Measurements from ENCODE around the gene URB1. TPM values are rescaled to one million over a fixed set of nuclear protein-coding genes. Genes with fewer than 3 reads are reported as not detected.
A peak's percentile ranks its signal among the peaks of the same experiment; 100 is the strongest.

Gene URB1
- total and polyA plus RNA-seq, 4 experiments from 2014 or later = 0.55 to 15.2 (median 8.6) TPM

- Mint-ChIP-seq H3K4me1 (no peaks in the 10 kb centered on the region), H3K4me3 (no peak overlapping the region), H3K36me3 (peaks cover 79 to 94% of the 10 kb centered on the region in 2 donors), H3K27ac (no peak overlapping the region), H3K9me3 (no peaks in the 10 kb centered on the region), H3K27me3 (no peaks in the 10 kb centered on the region)
- H3K27ac ChIP-seq (ENCODE audit: low read depth, low read length) = no peak overlapping the region
- no peak for DNase-seq
- H3K27me3 ChIP-seq (ENCODE audit: insufficient read depth, low read length) = no peaks in the 10 kb centered on the region
- ChIA-PET POLR2A (ENCODE audit: partially characterized antibody) (no interaction called here), CTCF (ENCODE audit: partially characterized antibody) (no interaction called here)
- H3K36me3 ChIP-seq (ENCODE audit: insufficient read depth, low read length) = peaks cover 78% of the 10 kb centered on the region
- H3K4me1 ChIP-seq (ENCODE audit: insufficient read depth, low read length) = no peaks in the 10 kb centered on the region
- intact Hi-C loops (cut with micrococcal nuclease) = no loop called here
- no peak overlapping the region for H3K4me3 ChIP-seq (ENCODE audit: low read length in 2 of 2)
- H3K9me3 ChIP-seq (ENCODE audit: control insufficient read depth in 1 of 2, low read length in 2 of 2) = no peaks in the 10 kb centered on the region
Observed at GRCh38 chr21:32352526-32352925, 40.3 kb downstream of the URB1 start.

- Mint-ChIP-seq H3K27ac (no peak overlapping the region), H3K27me3 (no peaks in the 10 kb centered on the region), H3K36me3 (peaks cover 84 to 94% of the 10 kb centered on the region in 2 donors), H3K4me1 (no peaks in the 10 kb centered on the region), H3K4me3 (no peak overlapping the region), H3K9me3 (no peaks in the 10 kb centered on the region)
- no peaks in the 10 kb centered on the region for H3K9me3 ChIP-seq (ENCODE audit: control insufficient read depth in 1 of 2, low read length in 2 of 2)
- ChIA-PET POLR2A (ENCODE audit: partially characterized antibody) (no interaction called here), CTCF (ENCODE audit: partially characterized antibody) (no interaction called here)
- intact Hi-C loops (cut with micrococcal nuclease) = no loop called here
- H3K27me3 ChIP-seq (ENCODE audit: insufficient read depth, low read length) = no peaks in the 10 kb centered on the region
- H3K4me3 ChIP-seq (ENCODE audit: low read length in 2 of 2) = no peak overlapping the region
- peaks cover 81% of the 10 kb centered on the region for H3K36me3 ChIP-seq (ENCODE audit: insufficient read depth, low read length)
- no peak for DNase-seq
- no peak overlapping the region for H3K27ac ChIP-seq (ENCODE audit: low read depth, low read length)
- H3K4me1 ChIP-seq (ENCODE audit: insufficient read depth, low read length) = no peaks in the 10 kb centered on the region
Observed at GRCh38 chr21:32351428-32351827, 41.4 kb downstream of the URB1 start.

DNA sequence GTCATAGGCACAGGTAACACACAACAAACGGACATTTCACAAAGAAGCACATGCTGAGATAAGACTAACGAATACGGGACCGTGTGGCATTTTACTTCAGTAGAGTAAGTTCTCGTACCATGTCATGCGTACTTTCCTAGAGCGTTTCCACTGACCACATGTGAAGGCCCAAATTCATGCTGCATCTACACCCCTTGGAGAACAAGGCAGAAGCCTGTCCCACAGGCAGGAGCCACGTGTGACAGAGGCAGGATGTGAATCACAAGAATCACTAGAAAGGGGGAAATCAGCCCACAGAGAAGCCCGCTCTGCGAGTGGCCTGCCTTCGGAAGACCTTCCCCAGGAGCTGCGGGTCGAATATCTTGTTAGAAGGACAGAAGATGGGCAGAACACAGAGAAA is 41.8 kb downstream of the URB1 start:
- H3K36me3 Mint-ChIP-seq = peaks cover 86 to 94% of the 10 kb centered on the region in 2 donors
- intact Hi-C loops (cut with micrococcal nuclease) = no loop called here
- no peaks in the 10 kb centered on the region for H3K9me3 Mint-ChIP-seq
- no peaks in the 10 kb centered on the region for H3K4me1 Mint-ChIP-seq
- Histone ChIP-seq H3K27ac (ENCODE audit: low read depth, low read length) (no peak overlapping the region), H3K4me1 (ENCODE audit: insufficient read depth, low read length) (no peaks in the 10 kb centered on the region), H3K27me3 (ENCODE audit: insufficient read depth, low read length) (no peaks in the 10 kb centered on the region), H3K9me3 (ENCODE audit: control insufficient read depth in 1 of 2, low read length in 2 of 2) (no peaks in the 10 kb centered on the region), H3K4me3 (ENCODE audit: low read length in 2 of 2) (no peak overlapping the region), H3K36me3 (ENCODE audit: insufficient read depth, low read length) (peaks cover 80% of the 10 kb centered on the region)
- H3K4me3 Mint-ChIP-seq = no peak overlapping the region
- CTCF ChIA-PET (ENCODE audit: partially characterized antibody) = no interaction called here
- POLR2A ChIA-PET (ENCODE audit: partially characterized antibody) = no interaction called here
- peak overlapping the region in 1 of 7 donors; percentile 23 for H3K27ac Mint-ChIP-seq
- no peak for DNase-seq
- no peaks in the 10 kb centered on the region for H3K27me3 Mint-ChIP-seq

GRCh38 chr21:32350211-32350980 is 42.4 kb downstream of the URB1 start:
- Histone ChIP-seq H3K4me1 (ENCODE audit: insufficient read depth, low read length) (no peaks in the 10 kb centered on the region), H3K27ac (ENCODE audit: low read depth, low read length) (no peak overlapping the region), H3K4me3 (ENCODE audit: low read length in 2 of 2) (no peak overlapping the region), H3K36me3 (ENCODE audit: insufficient read depth, low read length) (peaks cover 82% of the 10 kb centered on the region), H3K9me3 (ENCODE audit: control insufficient read depth in 1 of 2, low read length in 2 of 2) (no peaks in the 10 kb centered on the region), H3K27me3 (ENCODE audit: insufficient read depth, low read length) (no peaks in the 10 kb centered on the region)
- Mint-ChIP-seq H3K36me3 (peaks cover 87 to 92% of the 10 kb centered on the region in 2 donors), H3K9me3 (no peaks in the 10 kb centered on the region), H3K27ac (no peak overlapping the region), H3K4me1 (no peaks in the 10 kb centered on the region), H3K4me3 (no peak overlapping the region), H3K27me3 (no peaks in the 10 kb centered on the region)
- no peak for DNase-seq
- intact Hi-C loops (cut with micrococcal nuclease) = no loop called here
- POLR2A ChIA-PET (ENCODE audit: partially characterized antibody) = no interaction called here
- CTCF ChIA-PET (ENCODE audit: partially characterized antibody) = no interaction called here

- no peaks in the 10 kb centered on the region for H3K4me1 ChIP-seq (ENCODE audit: insufficient read depth, low read length)
- H3K27me3 ChIP-seq (ENCODE audit: insufficient read depth, low read length) = no peaks in the 10 kb centered on the region
- H3K27me3 Mint-ChIP-seq = no peaks in the 10 kb centered on the region
- no peak overlapping the region for H3K27ac Mint-ChIP-seq
- no peak overlapping the region for H3K27ac ChIP-seq (ENCODE audit: low read depth, low read length)
- intact Hi-C loops (cut with micrococcal nuclease) = no loop called here
- DNase-seq = no peak
- no peaks in the 10 kb centered on the region for H3K4me1 Mint-ChIP-seq
- POLR2A ChIA-PET (ENCODE audit: partially characterized antibody) = no interaction called here
- peaks cover 87 to 91% of the 10 kb centered on the region in 2 donors for H3K36me3 Mint-ChIP-seq
- H3K36me3 ChIP-seq (ENCODE audit: insufficient read depth, low read length) = peaks cover 86% of the 10 kb centered on the region
- H3K9me3 ChIP-seq (ENCODE audit: control insufficient read depth in 1 of 2, low read length in 2 of 2) = peaks cover 0 to 8% of the 10 kb centered on the region in 2 donors
- no peak overlapping the region for H3K4me3 ChIP-seq (ENCODE audit: low read length in 2 of 2)
- no peak overlapping the region for H3K4me3 Mint-ChIP-seq
- peaks cover 2 to 8% (median 7%) of the 10 kb centered on the region in 8 donors for H3K9me3 Mint-ChIP-seq
- CTCF ChIA-PET (ENCODE audit: partially characterized antibody) = no interaction called here
Observed at GRCh38 chr21:32349333-32349944, 43.4 kb downstream of the URB1 start.

GRCh38 chr21:32348604-32349332 is 44.0 kb downstream of the URB1 start:
- no peak for DNase-seq
- H3K36me3 Mint-ChIP-seq = peaks cover 87 to 91% of the 10 kb centered on the region in 2 donors
- no peaks in the 10 kb centered on the region for H3K27me3 Mint-ChIP-seq
- ChIA-PET POLR2A (ENCODE audit: partially characterized antibody) (no interaction called here), CTCF (ENCODE audit: partially characterized antibody) (no interaction called here)
- peak overlapping the region in 1 of 7 donors; percentile 10 for H3K27ac Mint-ChIP-seq
- intact Hi-C loops (cut with micrococcal nuclease) = no loop called here
- no peaks in the 10 kb centered on the region for H3K4me1 Mint-ChIP-seq
- no peak overlapping the region for H3K27ac ChIP-seq (ENCODE audit: low read depth, low read length)
- no peaks in the 10 kb centered on the region for H3K4me1 ChIP-seq (ENCODE audit: insufficient read depth, low read length)
- H3K4me3 ChIP-seq (ENCODE audit: low read length in 2 of 2) = no peak overlapping the region
- H3K4me3 Mint-ChIP-seq = no peak overlapping the region
- peaks cover 4 to 13% (median 11%) of the 10 kb centered on the region in 8 donors for H3K9me3 Mint-ChIP-seq
- no peaks in the 10 kb centered on the region for H3K27me3 ChIP-seq (ENCODE audit: insufficient read depth, low read length)
- peaks cover 86% of the 10 kb centered on the region for H3K36me3 ChIP-seq (ENCODE audit: insufficient read depth, low read length)
- peaks cover 0 to 10% of the 10 kb centered on the region in 2 donors for H3K9me3 ChIP-seq (ENCODE audit: control insufficient read depth in 1 of 2, low read length in 2 of 2)

DNA sequence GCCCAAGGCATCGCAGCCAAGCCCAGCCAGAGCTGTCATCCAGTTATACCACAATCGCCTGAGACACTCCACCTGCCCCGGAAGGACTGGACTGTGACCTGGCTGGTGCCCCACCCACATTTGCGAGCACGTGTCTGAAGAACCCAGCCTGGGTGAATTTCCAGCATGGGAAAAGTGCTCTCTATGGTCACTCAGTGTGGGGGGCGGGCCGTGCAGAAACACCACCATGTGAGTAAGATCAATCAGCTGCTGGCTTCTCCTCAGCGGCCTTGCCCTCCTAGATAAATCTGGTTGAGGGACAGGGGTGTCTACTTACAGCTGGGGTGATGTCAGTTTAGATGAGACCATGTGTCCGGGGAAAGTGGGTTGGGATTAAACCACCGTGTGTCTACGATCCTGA is 44.8 kb downstream of the URB1 start:
- H3K4me3 Mint-ChIP-seq = no peak overlapping the region

More for the DNA sequence above, 44.8 kb downstream of the URB1 start:
- no peaks in the 10 kb centered on the region for H3K27me3 Mint-ChIP-seq
- Histone ChIP-seq H3K4me3 (ENCODE audit: low read length in 2 of 2) (no peak overlapping the region), H3K27me3 (ENCODE audit: insufficient read depth, low read length) (no peaks in the 10 kb centered on the region), H3K4me1 (ENCODE audit: insufficient read depth, low read length) (no peaks in the 10 kb centered on the region), H3K36me3 (ENCODE audit: insufficient read depth, low read length) (peaks cover 85% of the 10 kb centered on the region), H3K27ac (ENCODE audit: low read depth, low read length) (no peak overlapping the region), H3K9me3 (ENCODE audit: control insufficient read depth in 1 of 2, low read length in 2 of 2) (peaks cover 0 to 10% of the 10 kb centered on the region in 2 donors)
- peaks cover 4 to 18% (median 12%) of the 10 kb centered on the region in 8 donors for H3K9me3 Mint-ChIP-seq
- POLR2A ChIA-PET (ENCODE audit: partially characterized antibody) = no interaction called here
- no peak for DNase-seq
- CTCF ChIA-PET (ENCODE audit: partially characterized antibody) = no interaction called here
- peaks cover 87 to 91% of the 10 kb centered on the region in 2 donors for H3K36me3 Mint-ChIP-seq
- intact Hi-C loops (cut with micrococcal nuclease) = no loop called here
- no peaks in the 10 kb centered on the region for H3K4me1 Mint-ChIP-seq
- H3K27ac Mint-ChIP-seq = no peak overlapping the region
